OCI-LY1 (cell line): ENCODE data around the gene RFX2.

Experiments used
- H2AFZ ChIP-seq: fragments of 200-600 bp; sonication (generic), shearing (Covaris generic); 2 replicates; pipeline ENCODE4 v1.6.0; 2014; ENCODE audit warnings: antibody characterized with exemption, mild to moderate bottlenecking, low read length
- H3F3A ChIP-seq: fragments of 200-600 bp; sonication (generic), shearing (Covaris generic); 2 replicates; pipeline ENCODE4 v1.6.0; 2014; ENCODE audit warnings: mild to moderate bottlenecking, antibody characterized with exemption, low read length, moderate library complexity; ENCODE audit not compliant: insufficient read depth
- H3K27ac ChIP-seq: fragments of 200-600 bp; sonication (generic); 2 replicates; pipeline ENCODE4 v1.5.1; 2014; ENCODE audit warnings: low read length, mixed run types, mild to moderate bottlenecking, low read depth; ENCODE audit not compliant: poor library complexity, severe bottlenecking
- H3K27me3 ChIP-seq: fragments of 200-600 bp; sonication (generic); 2 replicates; pipeline ENCODE4 v1.6.0; 2014; ENCODE audit warnings: antibody characterized with exemption, mild to moderate bottlenecking, low read length, moderate library complexity; ENCODE audit not compliant: insufficient read depth
- H3K36me3 ChIP-seq: fragments of 200-600 bp; sonication (generic); 2 replicates; pipeline ENCODE4 v1.6.1; 2014; ENCODE audit warnings: mild to moderate bottlenecking, antibody characterized with exemption, low read length, moderate library complexity, mixed read lengths; ENCODE audit not compliant: insufficient read depth
- H3K4me1 ChIP-seq: fragments of 200-600 bp; sonication (generic); 2 replicates; pipeline ENCODE4 v1.5.1; 2014; ENCODE audit warnings: mild to moderate bottlenecking, low read length, moderate library complexity; ENCODE audit not compliant: insufficient read depth, severe bottlenecking
- H3K4me2 ChIP-seq: fragments of 200-600 bp; sonication (generic), shearing (Covaris generic); 2 replicates; pipeline ENCODE4 v1.6.1; 2014; ENCODE audit warnings: low read length
- H3K4me3 ChIP-seq: fragments of 200-600 bp; sonication (generic); 2 replicates; pipeline ENCODE4 v1.5.1; 2014; ENCODE audit warnings: low read length, low read depth, mild to moderate bottlenecking, mixed read lengths; ENCODE audit not compliant: poor library complexity, severe bottlenecking
- H3K79me2 ChIP-seq: fragments of 200-600 bp; shearing (Covaris generic); 2 replicates; pipeline ENCODE4 v1.6.1; 2016; ENCODE audit warnings: mixed run types, low read length, mixed read lengths; ENCODE audit not compliant: insufficient read depth
- H3K9ac ChIP-seq: fragments of 200-600 bp; sonication (generic), shearing (Covaris generic); 2 replicates; pipeline ENCODE4 v1.6.1; 2014; ENCODE audit warnings: mild to moderate bottlenecking, low read length, mixed read lengths
- H3K9me2 ChIP-seq: fragments of 200-600 bp; sonication (generic), shearing (Covaris generic); 2 replicates; pipeline ENCODE4 v1.6.1; 2014; ENCODE audit warnings: low read depth, mild to moderate bottlenecking, low read length, mixed read lengths
- H3K9me3 ChIP-seq: fragments of 200-600 bp; shearing (Covaris generic); 2 replicates; pipeline ENCODE4 v1.6.1; 2014; ENCODE audit warnings: low read length, mixed read lengths
- H4K20me1 ChIP-seq: fragments of 200-600 bp; sonication (generic), shearing (Covaris generic); 2 replicates; pipeline ENCODE4 v1.6.0; 2016; ENCODE audit warnings: mild to moderate bottlenecking, low read length; ENCODE audit not compliant: insufficient read depth
- EZH2 ChIP-seq: fragments of 200-600 bp; sonication (generic), shearing (Covaris generic); IDR thresholded peaks from 2 replicates; pipeline ENCODE4 v1.8.0; 2017; ENCODE audit warnings: borderline replicate concordance, mixed run types, mild to moderate bottlenecking, antibody characterized with exemption, low read length, moderate library complexity, mixed read lengths
- TF ChIP-seq, protein P1 (sequence below): fragments of 200-600 bp; sonication (generic), shearing (Covaris generic); IDR thresholded peaks from 2 replicates; pipeline ENCODE4 v1.5.1; 2017; ENCODE audit warnings: mild to moderate bottlenecking, antibody characterized with exemption, low read length, moderate library complexity, mixed read lengths

RFX2 gene

GRCh38 chr19:6023085-6023682 is 87.1 kb downstream of the RFX2 start:
- H3K4me1 ChIP-seq = no peaks in the 10 kb centered on the region
- H3K4me3 ChIP-seq = no peak overlapping the region
- H3F3A ChIP-seq = no peaks in the 10 kb centered on the region
- H3K9me3 ChIP-seq = no peaks in the 10 kb centered on the region
- no peak overlapping the region for H3K27ac ChIP-seq
- no peaks in the 10 kb centered on the region for H3K36me3 ChIP-seq
- H3K79me2 ChIP-seq = no peaks in the 10 kb centered on the region
- H2AFZ ChIP-seq = no peak overlapping the region
- no peak overlapping the region for H3K9ac ChIP-seq
- no peaks in the 10 kb centered on the region for H4K20me1 ChIP-seq
- no peaks in the 10 kb centered on the region; the same call in 1 of the 2 replicates for H3K27me3 ChIP-seq
- no peaks in the 10 kb centered on the region for H3K9me2 ChIP-seq
- H3K4me2 ChIP-seq = no peak overlapping the region
- TF ChIP-seq EZH2 = no peak
- TF ChIP-seq, protein P1, sequence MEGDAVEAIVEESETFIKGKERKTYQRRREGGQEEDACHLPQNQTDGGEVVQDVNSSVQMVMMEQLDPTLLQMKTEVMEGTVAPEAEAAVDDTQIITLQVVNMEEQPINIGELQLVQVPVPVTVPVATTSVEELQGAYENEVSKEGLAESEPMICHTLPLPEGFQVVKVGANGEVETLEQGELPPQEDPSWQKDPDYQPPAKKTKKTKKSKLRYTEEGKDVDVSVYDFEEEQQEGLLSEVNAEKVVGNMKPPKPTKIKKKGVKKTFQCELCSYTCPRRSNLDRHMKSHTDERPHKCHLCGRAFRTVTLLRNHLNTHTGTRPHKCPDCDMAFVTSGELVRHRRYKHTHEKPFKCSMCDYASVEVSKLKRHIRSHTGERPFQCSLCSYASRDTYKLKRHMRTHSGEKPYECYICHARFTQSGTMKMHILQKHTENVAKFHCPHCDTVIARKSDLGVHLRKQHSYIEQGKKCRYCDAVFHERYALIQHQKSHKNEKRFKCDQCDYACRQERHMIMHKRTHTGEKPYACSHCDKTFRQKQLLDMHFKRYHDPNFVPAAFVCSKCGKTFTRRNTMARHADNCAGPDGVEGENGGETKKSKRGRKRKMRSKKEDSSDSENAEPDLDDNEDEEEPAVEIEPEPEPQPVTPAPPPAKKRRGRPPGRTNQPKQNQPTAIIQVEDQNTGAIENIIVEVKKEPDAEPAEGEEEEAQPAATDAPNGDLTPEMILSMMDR = no peak

DNA sequence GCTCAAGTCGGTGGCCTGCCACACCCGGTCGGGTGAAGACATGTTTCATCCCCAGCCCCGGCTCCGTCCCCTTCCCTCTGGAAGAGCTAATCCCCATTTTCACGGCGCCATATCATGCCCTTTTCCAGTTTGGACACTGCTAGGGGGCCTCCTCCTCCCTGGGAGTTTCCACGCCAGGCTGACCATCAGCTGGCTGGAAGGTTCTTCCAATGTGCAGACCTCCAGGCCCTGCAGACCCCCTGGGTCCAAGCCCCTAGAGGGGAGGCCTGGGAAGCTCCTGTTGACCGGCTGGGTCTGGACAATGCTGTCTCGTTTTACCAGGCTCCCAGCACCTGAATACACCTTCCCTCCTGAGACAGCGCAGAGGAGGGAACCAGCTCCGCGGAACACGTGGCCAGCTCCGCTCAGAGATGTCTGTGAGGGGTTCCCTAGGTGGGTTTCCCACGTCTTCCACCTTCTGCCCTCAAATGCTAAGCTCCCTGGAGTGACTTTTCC is 87.7 kb downstream of the RFX2 start:
- no peaks in the 10 kb centered on the region for H3K9me2 ChIP-seq
- H3K4me1 ChIP-seq = no peaks in the 10 kb centered on the region
- H3K79me2 ChIP-seq = no peaks in the 10 kb centered on the region
- no peaks in the 10 kb centered on the region for H4K20me1 ChIP-seq
- no peak overlapping the region for H3K9ac ChIP-seq
- H3F3A ChIP-seq = no peaks in the 10 kb centered on the region
- no peaks in the 10 kb centered on the region for H3K9me3 ChIP-seq
- no peak overlapping the region for H3K4me3 ChIP-seq
- no peak overlapping the region for H3K27ac ChIP-seq
- no peak overlapping the region for H3K4me2 ChIP-seq
- TF ChIP-seq EZH2 = no peak
- TF ChIP-seq, protein P1 = no peak
- no peak overlapping the region for H2AFZ ChIP-seq
- H3K36me3 ChIP-seq = no peaks in the 10 kb centered on the region
- H3K27me3 ChIP-seq = no peaks in the 10 kb centered on the region

- Histone ChIP-seq H3K4me3 (no peak overlapping the region), H3K4me1 (no peaks in the 10 kb centered on the region), H3F3A (no peaks in the 10 kb centered on the region), H3K27ac (no peak overlapping the region), H3K79me2 (no peaks in the 10 kb centered on the region), H3K36me3 (no peaks in the 10 kb centered on the region), H2AFZ (no peak overlapping the region), H3K27me3 (peaks cover 2% of the 10 kb centered on the region; the same call in 1 of the 2 replicates), H3K9me2 (no peaks in the 10 kb centered on the region), H3K9me3 (no peaks in the 10 kb centered on the region), H3K9ac (no peak overlapping the region), H4K20me1 (no peaks in the 10 kb centered on the region), H3K4me2 (no peak overlapping the region)
- TF ChIP-seq, protein P1 = peak; percentile 75
- TF ChIP-seq EZH2 = no peak
These were observed 88.3 kb downstream of the RFX2 start for GRCh38 chr19:6021878-6022569.
